Measurements from ENCODE around the gene CAD.
"Not testable (repeated sequence)": the region's sequence is repeated elsewhere in the genome, so short reads cannot be mapped to it uniquely, and the experiment has no call there.

- not testable (repeated sequence) for TF ChIP-seq SPI1, POLR2A, POU2F2 (IDR thresholded peaks at IDR 0.05; ENCODE audit: low read depth, low read length)
These were observed 55.7 kb downstream of the CAD start for GRCh38 chr2:27272537-27273522.

Measured in GM12891 (cell line).